NCI-H1694 (cell line): Measurements from ENCODE around the gene HTR1D.
"Not testable (repeated sequence)": the region's sequence is repeated elsewhere in the genome, so short reads cannot be mapped to it uniquely, and the experiment has no call there.

ENCODE experiments used
- DNase-seq: peaks from one replicate; lab custom pipeline; 2025; lab: John Stamatoyannopoulos, UW

HTR1D gene

GRCh38 chr1:23216771-23217420 lies 406 bp downstream of the HTR1D start:
- DNase-seq: no peak

GRCh38 chr1:23215751-23216449 lies 1.4 kb downstream of the HTR1D start:
- DNase-seq: no peak

- DNase-seq: no peak
Measured at GRCh38 chr1:23215291-23215690, 2.0 kb downstream of the HTR1D start.

GRCh38 chr1:23214640-23215039 lies 2.7 kb downstream of the HTR1D start:
- no peak for DNase-seq

GRCh38 chr1:23211955-23212354 lies 5.3 kb downstream of the HTR1D start:
- DNase-seq: no peak

GRCh38 chr1:23210963-23211362 lies 6.3 kb downstream of the HTR1D start:
- no peak for DNase-seq

- no peak for DNase-seq
Measured at GRCh38 chr1:23210351-23210785, 6.9 kb downstream of the HTR1D start.

GRCh38 chr1:23209770-23210169 lies 7.5 kb downstream of the HTR1D start:
- DNase-seq: no peak

- DNase-seq: no peak
Measured at GRCh38 chr1:23208527-23208926, 8.8 kb downstream of the HTR1D start.

GRCh38 chr1:23207733-23208132 lies 9.6 kb downstream of the HTR1D start:
- not testable (repeated sequence) for DNase-seq

GRCh38 chr1:23202263-23202749 lies 15.0 kb downstream of the HTR1D start:
- no peak for DNase-seq

GRCh38 chr1:23200883-23201282 lies 16.4 kb downstream of the HTR1D start:
- no peak for DNase-seq

GRCh38 chr1:23198373-23198772 lies 18.9 kb downstream of the HTR1D start:
- no peak for DNase-seq

- no peak for DNase-seq
Measured at GRCh38 chr1:23196627-23197328, 20.5 kb downstream of the HTR1D start.

- no peak for DNase-seq
Measured at GRCh38 chr1:23194119-23194984, 22.9 kb downstream of the HTR1D start.

- DNase-seq: no peak
Measured at GRCh38 chr1:23193391-23194118, 23.7 kb downstream of the HTR1D start.

GRCh38 chr1:23191199-23191598 lies 26.1 kb downstream of the HTR1D start:
- DNase-seq: no peak

GRCh38 chr1:23188936-23189452 lies 28.3 kb downstream of the HTR1D start:
- not testable (repeated sequence) for DNase-seq

GRCh38 chr1:23188434-23188884 lies 28.8 kb downstream of the HTR1D start:
- no peak for DNase-seq

- DNase-seq: no peak
Measured at GRCh38 chr1:23187637-23188036, 29.7 kb downstream of the HTR1D start.

GRCh38 chr1:23185381-23185780 lies 31.9 kb downstream of the HTR1D start:
- DNase-seq: no peak
